ENCODE results near the gene PIGA. TPM values are rescaled to one million over a fixed set of nuclear protein-coding genes. Genes with fewer than 3 reads are reported as not detected.

Gene PIGA
- polyA plus RNA-seq, 2 of the 4 experiments (the other 2 are of a cell fraction) = 9.5 to 21.2 TPM

- TF ChIP-seq, protein P1, sequence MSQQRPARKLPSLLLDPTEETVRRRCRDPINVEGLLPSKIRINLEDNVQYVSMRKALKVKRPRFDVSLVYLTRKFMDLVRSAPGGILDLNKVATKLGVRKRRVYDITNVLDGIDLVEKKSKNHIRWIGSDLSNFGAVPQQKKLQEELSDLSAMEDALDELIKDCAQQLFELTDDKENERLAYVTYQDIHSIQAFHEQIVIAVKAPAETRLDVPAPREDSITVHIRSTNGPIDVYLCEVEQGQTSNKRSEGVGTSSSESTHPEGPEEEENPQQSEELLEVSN (IDR thresholded peaks at IDR 0.05; ENCODE audit: borderline replicate concordance, low read depth) = no peak
These were observed 33.4 kb downstream of the PIGA start (continued) for GRCh38 chrX:15301924-15302323.

- H3K4me3 ChIP-seq = no peak overlapping the region
- H3K4me2 ChIP-seq = peak overlapping the region; percentile 78
- FAIRE-seq (peak; percentile 98), ATAC-seq (peak; percentile 19 to 63; a peak in 3 of 6 replicates), DNase-seq (ENCODE audit: low read depth in 1 of 2, low spot score in 1 of 2) (peak; percentile 25 to 33)
- WGBS (ENCODE audit: missing lambda C conversion rate) = 10% methylated on average over 4 of the region's 4 CpGs
- peaks cover 14% of the 10 kb centered on the region for H3K4me1 ChIP-seq
- no peak for TF ChIP-seq GATA3 (IDR thresholded peaks at IDR 0.05; ENCODE audit: borderline replicate concordance)
- peak; percentile 61 for TF ChIP-seq SMC3 (IDR thresholded peaks at IDR 0.05)
- no peak for TF ChIP-seq JUNB (IDR thresholded peaks at IDR 0.05)
- peak; percentile 64 for TF ChIP-seq CTCF (IDR thresholded peaks at IDR 0.05)
- TF ChIP-seq RAD21 (conservative IDR thresholded peaks at IDR 0.05 in 1 of 2, IDR thresholded peaks at IDR 0.05 in 1 of 2) = peak; percentile 59 to 70
- TF ChIP-seq, protein P2, sequence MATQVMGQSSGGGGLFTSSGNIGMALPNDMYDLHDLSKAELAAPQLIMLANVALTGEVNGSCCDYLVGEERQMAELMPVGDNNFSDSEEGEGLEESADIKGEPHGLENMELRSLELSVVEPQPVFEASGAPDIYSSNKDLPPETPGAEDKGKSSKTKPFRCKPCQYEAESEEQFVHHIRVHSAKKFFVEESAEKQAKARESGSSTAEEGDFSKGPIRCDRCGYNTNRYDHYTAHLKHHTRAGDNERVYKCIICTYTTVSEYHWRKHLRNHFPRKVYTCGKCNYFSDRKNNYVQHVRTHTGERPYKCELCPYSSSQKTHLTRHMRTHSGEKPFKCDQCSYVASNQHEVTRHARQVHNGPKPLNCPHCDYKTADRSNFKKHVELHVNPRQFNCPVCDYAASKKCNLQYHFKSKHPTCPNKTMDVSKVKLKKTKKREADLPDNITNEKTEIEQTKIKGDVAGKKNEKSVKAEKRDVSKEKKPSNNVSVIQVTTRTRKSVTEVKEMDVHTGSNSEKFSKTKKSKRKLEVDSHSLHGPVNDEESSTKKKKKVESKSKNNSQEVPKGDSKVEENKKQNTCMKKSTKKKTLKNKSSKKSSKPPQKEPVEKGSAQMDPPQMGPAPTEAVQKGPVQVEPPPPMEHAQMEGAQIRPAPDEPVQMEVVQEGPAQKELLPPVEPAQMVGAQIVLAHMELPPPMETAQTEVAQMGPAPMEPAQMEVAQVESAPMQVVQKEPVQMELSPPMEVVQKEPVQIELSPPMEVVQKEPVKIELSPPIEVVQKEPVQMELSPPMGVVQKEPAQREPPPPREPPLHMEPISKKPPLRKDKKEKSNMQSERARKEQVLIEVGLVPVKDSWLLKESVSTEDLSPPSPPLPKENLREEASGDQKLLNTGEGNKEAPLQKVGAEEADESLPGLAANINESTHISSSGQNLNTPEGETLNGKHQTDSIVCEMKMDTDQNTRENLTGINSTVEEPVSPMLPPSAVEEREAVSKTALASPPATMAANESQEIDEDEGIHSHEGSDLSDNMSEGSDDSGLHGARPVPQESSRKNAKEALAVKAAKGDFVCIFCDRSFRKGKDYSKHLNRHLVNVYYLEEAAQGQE (IDR thresholded peaks at IDR 0.05) = no peak
- TF ChIP-seq TP53 (CRISPR knock-in tag; IDR thresholded peaks at IDR 0.05) = no peak
- no peak for TF ChIP-seq TFCP2L1 (CRISPR knock-in tag; IDR thresholded peaks at IDR 0.05)
- TF ChIP-seq RFX5 (IDR thresholded peaks at IDR 0.05) = no peak
- no peak for TF ChIP-seq POLR2AphosphoS2 (conservative IDR thresholded peaks at IDR 0.05; ENCODE audit: low read length)
- TF ChIP-seq NPAS2 (CRISPR knock-in tag; IDR thresholded peaks at IDR 0.05; ENCODE audit: borderline replicate concordance) = no peak
- no peaks in the 10 kb centered on the region for H3K9me3 ChIP-seq
- peak overlapping the region; percentile 58 to 77 for H3K27ac ChIP-seq
- ChIA-PET CTCF (interaction anchor here (0.6 to 3.2 kb wide), 15 partner anchors 9 to 265 kb away, joined by 3 to 19 read pairs (median 6); partner anchors contain the start of genes ASB9 and PIR), POLR2A (no interaction called here)
These were observed 35.1 kb downstream of the PIGA start for GRCh38 chrX:15299941-15300851.

DNA sequence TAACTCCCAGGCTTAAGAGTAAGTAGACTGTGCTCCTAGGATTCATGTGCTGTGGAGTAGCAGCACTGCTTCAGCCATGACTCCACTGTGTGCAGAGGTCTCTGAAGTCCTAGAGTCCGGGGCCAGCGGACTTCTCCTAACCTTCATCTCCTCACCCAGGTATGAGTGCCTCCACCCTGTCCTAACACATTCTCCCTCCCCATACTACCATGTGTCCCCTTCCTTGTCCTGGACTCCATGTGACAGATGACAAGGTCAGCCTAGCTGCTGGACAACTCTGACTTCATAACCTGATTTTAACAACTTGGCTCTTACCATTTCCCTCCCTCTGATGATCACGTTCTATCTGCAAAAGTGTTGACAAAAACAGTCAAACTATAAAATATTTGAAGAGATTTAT, 36.5 kb downstream of the PIGA start:
- ATAC-seq (no peak), DNase-seq (ENCODE audit: low read depth in 1 of 2, low spot score in 1 of 2) (no peak), FAIRE-seq (peak; percentile 74)
- ChIA-PET CTCF (interaction anchor here (0.6 to 3.2 kb wide), 5 partner anchors 17 to 194 kb away, joined by 3 to 19 read pairs (median 4); partner anchors contain the start of genes PIGA and PIR), POLR2A (no interaction called here)
- 90% methylated on average over 3 of the region's 3 CpGs for WGBS (ENCODE audit: missing lambda C conversion rate)
- no peak overlapping the region for H3K4me2 ChIP-seq
- TF ChIP-seq MAX (IDR thresholded peaks at IDR 0.05) (no peak), ZNF302 (CRISPR knock-in tag; IDR thresholded peaks at IDR 0.05) (no peak), TP53 (CRISPR knock-in tag; IDR thresholded peaks at IDR 0.05) (no peak), TFCP2L1 (CRISPR knock-in tag; IDR thresholded peaks at IDR 0.05) (no peak), NFE2L2 (conservative IDR thresholded peaks at IDR 0.05; ENCODE audit: low read length) (no peak), EP300 (IDR thresholded peaks at IDR 0.05) (no peak), HEYL (CRISPR knock-in tag; IDR thresholded peaks at IDR 0.05) (no peak), FOSB (CRISPR knock-in tag; IDR thresholded peaks at IDR 0.05) (no peak), PHF8 (IDR thresholded peaks at IDR 0.05; ENCODE audit: borderline replicate concordance, low read depth) (no peak), SMC3 (IDR thresholded peaks at IDR 0.05) (no peak), BCL3 (IDR thresholded peaks at IDR 0.05) (no peak), NR3C1 (IDR thresholded peaks at IDR 0.05) (no peak), KDM1A (IDR thresholded peaks at IDR 0.05; ENCODE audit: low read depth) (no peak)
- TF ChIP-seq, protein P1 (IDR thresholded peaks at IDR 0.05; ENCODE audit: borderline replicate concordance, low read depth) = no peak
- H3K27ac ChIP-seq = 0 out of 6 replicates have a peak overlapping the region, but pooled peaks of 1 of the 2 experiments have one; percentile 34
- no peaks in the 10 kb centered on the region for H3K9me3 ChIP-seq
- no peak overlapping the region for H3K4me3 ChIP-seq
- H3K4me1 ChIP-seq = peaks cover 14% of the 10 kb centered on the region
